Endothelial cell of hepatic sinusoid (primary cell): Measurements from ENCODE around the gene TEAD1.
"Not testable (repeated sequence)": the region's sequence is repeated elsewhere in the genome, so short reads cannot be mapped to it uniquely, and the experiment has no call there.

Experiments
- in situ Hi-C: cut with HindIII; loops from 2 replicates; pipeline ENCODE4 v1.10.0; 2017; ENCODE audit warnings: low sequenced_read_pairs

The TEAD1 gene

DNA sequence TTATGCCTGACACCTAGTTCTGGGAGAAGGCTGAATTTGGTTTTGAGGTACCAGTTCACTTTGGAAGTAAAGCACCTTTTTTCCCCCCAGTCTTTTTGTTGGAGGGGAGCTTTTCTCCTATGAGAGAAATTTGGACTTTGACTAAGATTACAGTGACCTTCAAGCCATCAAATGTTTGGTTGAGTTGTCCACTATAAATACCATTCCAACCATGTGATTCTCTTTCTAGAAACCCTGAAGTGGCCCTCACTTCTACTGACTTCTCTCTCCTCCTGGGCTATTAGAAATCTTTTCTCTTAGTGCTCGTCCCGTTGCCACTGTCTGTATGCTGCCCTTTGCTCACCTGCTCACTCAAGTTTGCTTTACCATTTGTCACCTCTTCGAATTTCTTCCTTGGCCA lies 82.6 kb downstream of the TEAD1 start:
- in situ Hi-C loops: no loop called here

DNA sequence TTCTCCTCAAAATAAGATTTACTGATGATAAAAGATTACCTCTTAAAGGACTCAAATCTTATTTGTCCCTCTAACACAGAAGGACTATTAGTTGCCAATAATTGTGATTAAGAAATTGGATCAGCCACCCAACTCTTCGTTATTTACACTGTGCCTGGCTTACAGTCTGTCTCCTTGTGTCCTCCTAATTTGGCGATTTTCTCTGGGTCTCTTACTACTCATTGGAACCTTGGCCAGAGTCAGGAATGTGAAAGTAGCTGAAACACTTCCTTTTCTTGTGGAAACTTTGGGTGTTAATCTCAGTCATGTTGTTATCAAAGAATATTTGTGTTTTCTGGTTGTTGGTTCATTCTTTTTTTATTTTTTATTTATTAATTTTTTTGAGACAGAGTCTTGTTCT lies 83.2 kb downstream of the TEAD1 start:
- in situ Hi-C loops: no loop called here

DNA sequence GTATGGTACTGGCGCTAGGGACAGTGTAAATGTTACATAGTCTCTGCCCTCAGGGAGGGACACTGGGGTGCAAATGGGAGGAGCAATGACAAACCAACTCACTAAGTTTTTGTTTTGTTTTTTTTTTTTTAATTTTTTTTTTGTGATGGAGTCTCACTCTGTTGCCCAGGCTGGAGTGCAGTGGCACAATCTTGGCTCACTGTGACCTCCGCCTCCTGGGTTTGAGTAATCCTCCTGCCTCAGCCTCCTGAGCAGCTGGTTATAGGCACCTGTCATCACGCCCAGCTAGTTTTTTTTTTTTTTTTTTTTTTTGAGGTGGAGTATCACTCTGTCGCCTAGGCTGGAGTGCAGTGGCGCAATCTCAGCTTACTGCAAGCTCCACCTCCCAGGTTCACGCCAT lies 83.9 kb downstream of the TEAD1 start:
- in situ Hi-C loops: not testable (repeated sequence)

GRCh38 chr11:12761029-12761428 lies 86.8 kb downstream of the TEAD1 start:
- in situ Hi-C loops: no loop called here

DNA sequence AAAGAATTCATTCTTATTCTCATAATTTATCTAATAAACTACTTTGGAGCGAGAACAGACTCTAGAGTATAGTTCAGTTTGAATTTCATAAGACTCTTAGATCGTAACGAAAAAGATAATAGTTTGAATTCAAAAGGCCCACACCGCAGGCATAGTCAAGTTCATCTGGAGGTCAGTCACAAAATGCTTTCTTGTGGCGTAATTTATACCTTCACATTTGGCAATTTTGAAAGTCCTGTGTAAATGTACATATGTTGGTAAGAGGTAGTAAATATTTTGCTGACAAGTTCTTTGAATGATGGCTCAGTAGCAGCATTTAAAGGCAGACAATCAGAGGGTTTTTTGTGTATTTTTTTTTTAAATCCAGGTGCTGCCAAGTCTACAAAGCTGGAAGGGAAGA lies 88.1 kb downstream of the TEAD1 start:
- in situ Hi-C loops: no loop called here

DNA sequence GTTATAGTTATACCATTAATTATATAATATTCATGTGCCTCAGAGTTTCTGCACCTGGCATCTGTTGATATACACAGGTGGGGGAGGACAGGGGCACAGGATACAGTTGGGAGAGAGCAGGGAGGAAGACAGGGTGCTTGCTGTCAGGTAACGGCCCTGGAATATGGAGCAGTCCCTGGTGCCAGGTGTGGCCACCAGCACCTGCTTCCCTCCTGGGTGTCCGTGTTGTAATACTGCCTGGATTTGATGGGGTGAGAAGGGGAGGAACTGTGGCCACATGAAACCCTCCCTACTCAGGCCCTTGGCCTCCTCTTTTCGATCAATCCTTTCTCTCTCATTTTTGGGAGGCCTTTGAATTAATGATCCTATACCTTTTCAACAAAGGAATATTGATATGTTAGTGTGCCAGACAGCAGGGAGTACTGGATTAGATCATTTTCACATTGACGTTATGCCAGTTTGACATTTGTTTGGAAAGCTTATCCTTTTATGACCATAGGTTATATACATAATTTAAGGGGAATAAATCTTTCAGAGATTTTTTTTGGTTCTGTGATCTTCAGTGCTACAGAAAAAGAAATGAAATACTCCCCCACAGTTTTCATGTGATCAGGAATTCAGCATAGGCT lies 88.6 kb downstream of the TEAD1 start:
- in situ Hi-C loops: no loop called here

DNA sequence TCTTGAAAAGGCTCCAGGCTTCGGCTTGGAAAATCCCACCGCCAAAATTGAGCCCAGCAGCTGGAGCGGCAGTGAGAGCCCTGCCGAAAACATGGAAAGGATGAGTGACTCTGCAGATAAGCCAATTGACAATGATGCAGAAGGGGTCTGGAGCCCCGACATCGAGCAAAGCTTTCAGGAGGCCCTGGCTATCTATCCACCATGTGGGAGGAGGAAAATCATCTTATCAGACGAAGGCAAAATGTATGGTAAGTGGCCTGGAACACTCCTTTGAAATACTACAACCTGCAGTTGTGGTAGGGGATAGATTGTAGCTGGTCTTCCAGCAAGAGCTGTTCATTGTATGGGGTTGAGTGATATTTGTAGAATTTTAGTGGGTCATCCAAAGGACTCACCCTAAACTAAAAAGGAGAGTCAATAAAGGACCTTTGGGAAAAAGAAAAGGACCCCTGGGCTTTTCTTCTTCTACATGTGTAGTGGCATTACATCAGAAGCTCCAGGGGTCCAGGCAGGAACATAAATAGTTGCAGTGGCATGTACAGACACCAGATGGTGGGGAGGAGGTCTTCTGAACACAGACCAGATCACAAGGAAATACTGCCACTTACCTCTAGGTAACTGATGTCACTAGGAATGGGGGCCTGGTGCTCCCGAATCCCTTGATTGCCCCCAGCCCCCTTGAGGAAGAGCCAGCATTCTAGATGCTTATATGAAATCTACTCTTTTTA lies 90.1 kb downstream of the TEAD1 start:
- in situ Hi-C loops: no loop called here

DNA sequence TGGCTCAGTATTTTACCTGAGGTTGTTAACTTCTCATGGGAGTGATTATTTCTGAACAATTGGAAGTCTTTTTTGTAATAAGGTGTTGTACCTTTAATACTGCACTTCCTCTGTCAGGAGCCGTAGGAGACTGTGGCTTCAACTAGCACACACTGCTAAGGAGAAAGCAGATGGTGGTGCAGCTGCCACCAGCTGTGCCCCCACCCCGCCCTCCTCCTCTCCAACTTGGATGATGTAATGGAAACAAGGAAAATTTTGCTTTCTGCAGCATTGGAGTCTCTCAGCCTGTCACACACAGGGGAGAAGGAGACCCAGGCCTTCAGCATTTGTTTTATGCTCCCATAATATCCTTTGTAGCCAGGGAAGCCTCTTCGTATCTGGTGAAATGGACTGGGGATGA lies 91.2 kb downstream of the TEAD1 start:
- in situ Hi-C loops: no loop called here

DNA sequence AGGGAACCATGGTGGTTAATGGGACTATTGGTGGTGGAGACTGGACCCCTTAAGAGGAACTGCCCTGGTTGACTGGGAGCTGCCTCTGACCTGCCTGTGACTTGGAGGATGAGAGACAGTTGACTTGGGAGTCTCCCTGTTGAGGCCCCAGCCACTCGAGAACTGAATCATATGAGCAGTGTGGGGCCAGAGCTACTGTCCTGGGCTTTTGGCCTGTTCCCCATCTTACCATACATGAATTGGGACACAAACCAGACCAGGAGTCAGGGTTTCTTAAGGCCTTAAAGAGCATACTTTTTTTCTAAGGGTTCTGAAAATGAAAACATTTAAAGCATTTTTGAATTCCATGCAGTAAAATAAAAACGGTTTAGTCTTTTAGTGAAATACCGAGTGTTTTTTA lies 92.8 kb downstream of the TEAD1 start:
- in situ Hi-C loops: no loop called here

DNA sequence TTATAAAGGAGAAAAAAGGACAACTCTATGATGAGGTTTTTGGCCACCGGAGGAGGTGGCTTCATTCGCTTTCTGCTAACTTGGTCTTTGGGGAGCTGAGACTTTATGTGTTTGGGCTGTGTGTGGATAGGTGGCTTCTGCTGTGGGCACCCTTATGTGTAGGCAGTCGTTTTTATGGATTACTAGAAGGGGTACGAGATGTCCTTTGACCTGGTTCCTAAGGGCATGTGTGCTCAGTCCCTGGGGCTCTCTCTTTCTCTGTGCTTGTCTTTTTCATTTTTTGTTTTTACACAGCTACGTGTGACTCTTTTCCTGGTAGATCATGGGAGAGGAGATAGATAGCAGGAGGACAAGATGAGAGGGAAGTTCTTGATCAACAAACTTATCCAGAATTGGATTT lies 93.4 kb downstream of the TEAD1 start:
- in situ Hi-C loops: no loop called here

GRCh38 chr11:12768726-12769673 lies 94.8 kb downstream of the TEAD1 start:
- in situ Hi-C loops: no loop called here

DNA sequence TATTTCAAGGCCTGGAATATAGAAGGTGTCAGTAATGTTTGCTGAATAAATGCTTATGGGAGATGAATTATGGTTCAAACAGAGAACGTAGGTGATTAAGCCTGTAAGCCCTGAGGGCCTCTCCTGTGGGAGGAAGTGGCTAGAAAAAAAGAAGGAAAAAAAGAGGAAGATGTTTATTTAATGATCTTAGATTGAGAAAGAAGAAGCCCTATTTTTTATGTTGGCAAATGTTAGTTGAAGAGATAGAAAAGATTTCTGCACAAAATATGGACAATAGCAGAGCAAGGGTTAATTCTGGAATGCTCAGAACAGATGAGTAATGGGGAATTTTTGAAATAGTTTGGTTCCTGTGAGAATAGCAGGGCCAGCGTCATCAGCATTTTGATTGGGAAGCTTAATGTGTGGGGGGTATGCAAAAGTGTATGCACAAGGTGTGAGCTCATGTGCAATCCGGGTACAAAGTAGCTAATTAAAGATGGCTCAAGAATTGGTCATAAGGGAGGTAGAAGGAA lies 95.7 kb downstream of the TEAD1 start:
- in situ Hi-C loops: loop anchor here (5.0 kb wide), 1 partner anchor 48 kb away; no protein-coding TSS in a partner anchor

- in situ Hi-C loops: loop anchor here (5.0 kb wide), 1 partner anchor 48 kb away; no protein-coding TSS in a partner anchor
Observed at GRCh38 chr11:12770435-12770834, 96.2 kb downstream of the TEAD1 start.

DNA sequence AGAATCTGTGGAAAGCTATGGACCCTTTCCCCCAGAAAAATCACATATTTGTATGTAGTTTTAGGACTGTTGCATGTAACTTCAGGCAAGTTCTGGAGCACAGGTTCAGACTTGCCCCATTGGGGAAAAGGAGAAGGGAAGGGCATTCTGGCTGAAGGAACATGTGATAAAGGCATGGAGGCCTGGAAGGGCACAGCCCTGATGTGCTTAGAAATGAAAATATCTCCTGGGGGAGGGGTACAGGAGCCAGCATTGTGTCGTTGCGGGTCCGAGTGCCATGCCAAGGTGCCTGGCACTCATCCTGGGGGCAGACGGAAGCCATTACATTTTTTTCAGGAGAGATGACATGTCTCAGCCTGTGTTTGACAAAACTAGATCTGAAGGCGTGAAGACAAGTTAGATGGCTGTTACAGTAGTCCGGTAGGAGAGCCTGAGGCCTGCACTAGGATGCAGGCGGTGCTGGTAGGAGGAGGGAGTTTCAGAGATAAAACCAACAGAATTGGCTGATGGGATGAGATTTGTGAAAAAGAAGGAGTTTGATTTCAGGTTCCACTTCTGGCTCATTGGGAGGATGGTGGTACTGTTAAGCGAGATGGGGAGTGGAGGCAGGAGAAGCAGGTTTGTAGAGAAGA lies 96.9 kb downstream of the TEAD1 start:
- in situ Hi-C loops: loop anchor here (5.0 kb wide), 1 partner anchor 49 kb away; no protein-coding TSS in a partner anchor

DNA sequence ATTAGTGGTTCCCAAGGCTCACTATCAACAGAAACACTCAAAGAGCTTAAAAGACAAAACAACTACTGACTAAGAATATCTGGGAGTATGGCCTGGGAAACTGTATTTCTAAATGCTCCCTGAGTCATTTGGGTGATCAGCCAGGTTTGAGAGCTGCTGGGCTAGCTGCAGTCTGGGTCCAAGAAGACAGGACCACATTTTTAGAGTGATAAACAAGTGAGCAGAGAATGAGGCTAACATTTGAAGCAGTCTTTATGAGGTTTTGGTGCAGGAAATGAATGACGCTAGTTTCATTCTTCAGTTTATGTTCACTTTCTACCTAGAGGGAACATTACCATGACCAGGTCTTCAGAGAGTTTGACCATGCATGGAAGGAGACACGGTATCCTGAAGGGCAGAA lies 97.7 kb downstream of the TEAD1 start:
- in situ Hi-C loops: loop anchor here (5.0 kb wide), 1 partner anchor 50 kb away; no protein-coding TSS in a partner anchor

DNA sequence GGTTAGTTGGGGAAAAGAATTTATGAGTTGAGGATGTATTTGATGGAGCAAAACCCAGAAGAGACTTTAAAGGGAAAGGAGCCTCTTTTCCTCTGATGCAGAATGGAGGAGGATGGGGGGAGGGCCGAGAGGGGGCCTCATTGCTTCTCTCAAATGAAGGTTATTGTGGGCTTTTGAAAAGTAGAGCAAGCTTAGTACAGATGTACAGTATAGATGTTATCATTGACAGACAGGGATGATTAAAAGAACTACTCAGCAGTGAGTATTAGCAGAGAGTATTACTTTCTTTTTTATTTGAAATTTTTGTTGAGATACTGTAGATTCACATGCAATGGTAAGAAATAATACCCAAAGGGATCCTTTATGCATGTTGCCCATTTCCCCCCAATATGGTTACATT lies 98.1 kb downstream of the TEAD1 start:
- in situ Hi-C loops: loop anchor here (5.0 kb wide), 1 partner anchor 50 kb away; no protein-coding TSS in a partner anchor

DNA sequence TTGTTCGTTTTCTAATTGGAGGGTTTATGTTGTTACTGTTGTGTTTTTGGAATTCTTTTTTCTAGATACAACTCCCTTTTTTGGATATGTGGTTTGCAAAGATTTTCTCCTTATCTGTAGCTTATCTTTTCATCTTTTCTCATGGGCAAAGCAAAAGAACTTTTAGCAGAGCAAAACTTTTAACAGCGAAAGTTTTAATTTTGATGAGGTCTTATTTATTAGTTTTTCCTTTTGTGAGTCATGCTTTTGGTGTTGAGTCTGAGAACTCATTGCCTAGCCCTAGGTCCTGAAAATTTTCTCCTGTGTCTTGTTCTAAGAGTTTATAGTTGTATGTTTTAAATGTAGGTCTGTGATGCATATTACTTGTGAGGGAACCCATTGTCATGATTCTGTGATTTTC lies 99.4 kb downstream of the TEAD1 start:
- in situ Hi-C loops: loop anchor here (5.0 kb wide), 1 partner anchor 51 kb away; no protein-coding TSS in a partner anchor

DNA sequence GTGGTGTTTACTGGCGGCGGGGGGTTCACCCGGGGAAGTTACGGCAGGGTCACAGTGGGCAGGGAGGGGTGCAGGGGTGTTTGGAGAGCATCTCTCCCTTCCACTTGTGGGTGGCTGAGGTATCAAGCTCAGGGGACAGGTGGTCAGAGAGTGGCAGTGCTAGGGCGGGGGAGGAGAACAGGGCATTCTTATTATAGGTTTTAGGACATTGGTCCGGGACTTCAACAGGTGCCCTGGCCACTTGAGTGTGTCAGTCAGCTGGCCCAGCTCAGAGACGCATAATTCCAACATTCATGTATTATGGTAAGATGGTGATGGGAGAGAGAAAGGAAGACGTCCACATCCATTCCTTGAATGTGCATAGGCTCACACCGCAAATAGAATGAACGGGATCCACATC lies 101.7 kb downstream of the TEAD1 start:
- in situ Hi-C loops: no loop called here

GRCh38 chr11:12777208-12777874 lies 103.1 kb downstream of the TEAD1 start:
- in situ Hi-C loops: no loop called here
